Activated CD4-positive, alpha-beta T cell treated with anti-CD3 and anti-CD28 coated beads, Interleukin-2, amount 10 ng/mL, durations not matched to agents 7 days and 5 days (primary cell): ENCODE results near the gene GTF3A. TPM values are rescaled to one million over a fixed set of nuclear protein-coding genes. Genes with fewer than 3 reads are reported as not detected.

Source experiments
- CTCF ChIA-PET: fragments of 350-600 bp; sonication (Branson Sonifier 250); formaldehyde crosslinking; loops from one replicate; lab custom pipeline; 2021; ENCODE audit warnings: antibody characterized with exemption; lab: Charles Lee
- POLR2A ChIA-PET: fragments of 350-600 bp; sonication (Branson Sonifier 250); formaldehyde crosslinking; loops from one replicate; lab custom pipeline; 2021; ENCODE audit warnings: antibody characterized with exemption; lab: Charles Lee
- DNase-seq: peaks from one replicate; pipeline ENCODE4 v3.0.0-alpha.2; 2020
- H3K27ac Mint-ChIP-seq: one replicate; pipeline ENCODE4 v1.8.0; 2021; ENCODE audit warnings: mild to moderate bottlenecking, moderate library complexity, mixed read lengths
- H3K27me3 Mint-ChIP-seq: one replicate; pipeline ENCODE4 v1.8.0; 2021; ENCODE audit warnings: mixed read lengths
- H3K36me3 Mint-ChIP-seq: one replicate; pipeline ENCODE4 v1.8.0; 2021; ENCODE audit warnings: low read depth, mixed read lengths
- H3K4me1 Mint-ChIP-seq: one replicate; pipeline ENCODE4 v1.8.0; 2021; ENCODE audit warnings: mixed read lengths
- H3K4me3 Mint-ChIP-seq: one replicate; pipeline ENCODE4 v1.8.0; 2021; ENCODE audit warnings: mild to moderate bottlenecking, moderate library complexity, mixed read lengths
- H3K9me3 Mint-ChIP-seq: one replicate; pipeline ENCODE4 v1.8.0; 2021; ENCODE audit warnings: mixed read lengths
- total RNA-seq, 2 experiments: library from RNA; stranded (reverse); gene quantifications; one replicate each; pipeline ENCODE4 v1.2.3, GENCODE V29; 2021

The GTF3A gene
- 100 to 1,000 TPM; 173 to 189 TPM for total RNA-seq

DNA sequence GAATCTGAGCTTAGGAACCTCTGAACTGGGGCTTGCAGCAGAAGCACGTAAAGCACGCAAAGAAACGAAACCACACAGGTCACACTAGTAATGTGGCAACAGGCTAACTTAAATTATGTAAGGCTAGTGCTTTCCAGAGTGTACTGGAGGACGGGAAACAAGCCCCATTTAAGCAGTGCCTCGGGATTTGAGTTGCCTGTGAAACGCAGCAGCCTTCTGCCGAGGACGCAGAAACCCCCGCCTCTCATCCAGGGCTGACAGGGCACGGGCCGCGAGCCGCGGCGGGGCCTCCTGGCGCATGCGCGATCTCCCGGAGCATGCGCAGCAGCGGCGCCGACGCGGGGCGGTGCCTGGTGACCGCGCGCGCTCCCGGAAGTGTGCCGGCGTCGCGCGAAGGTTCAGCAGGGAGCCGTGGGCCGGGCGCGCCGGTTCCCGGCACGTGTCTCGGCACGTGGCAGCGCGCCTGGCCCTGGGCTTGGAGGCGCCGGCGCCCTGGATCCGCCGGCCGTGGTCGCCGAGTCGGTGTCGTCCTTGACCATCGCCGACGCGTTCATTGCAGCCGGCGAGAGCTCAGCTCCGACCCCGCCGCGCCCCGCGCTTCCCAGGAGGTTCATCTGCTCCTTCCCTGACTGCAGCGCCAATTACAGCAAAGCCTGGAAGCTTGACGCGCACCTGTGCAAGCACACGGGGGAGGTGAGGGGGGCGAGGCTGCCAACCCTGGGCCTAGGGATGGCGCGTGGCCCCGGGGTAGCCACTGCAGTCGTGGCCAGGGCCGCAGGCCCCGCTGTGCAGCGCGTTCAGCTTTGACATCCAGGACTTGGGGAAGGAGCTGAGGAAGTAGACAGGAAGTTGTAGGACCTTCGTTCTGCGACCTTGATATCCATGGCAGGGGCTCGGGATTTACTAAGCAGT, at the start of gene GTF3A:
Gene GTF3A (plus strand): TSS at position 374 of the 912 bp plus-strand sequence.
- peaks cover 53% of the 10 kb centered on the region for H3K4me1 Mint-ChIP-seq
- ChIA-PET POLR2A (interaction anchor here (0.7 kb wide), 1 partner anchor 66 kb away, joined by 3 read pairs; no protein-coding TSS in a partner anchor), CTCF (interaction anchor here (0.7 to 1.7 kb wide), 5 partner anchors 8 to 439 kb away, joined by 3 to 6 read pairs (median 3); no protein-coding TSS in a partner anchor)
- peak; percentile 85 for DNase-seq
- H3K36me3 Mint-ChIP-seq, result peaks cover 37% of the 10 kb centered on the region
- no peaks in the 10 kb centered on the region for H3K27me3 Mint-ChIP-seq
- peak within 1 kb of the TSS; percentile 97 for H3K27ac Mint-ChIP-seq
- H3K9me3 Mint-ChIP-seq, result no peaks in the 10 kb centered on the region
- peak within 1 kb of the TSS; percentile 87 for H3K4me3 Mint-ChIP-seq

- Mint-ChIP-seq H3K27ac (no peak overlapping the region), H3K27me3 (peaks cover 13% of the 10 kb centered on the region), H3K4me3 (no peak overlapping the region), H3K4me1 (peaks cover 12% of the 10 kb centered on the region), H3K9me3 (no peaks in the 10 kb centered on the region), H3K36me3 (no peaks in the 10 kb centered on the region)
- DNase-seq, result peak; percentile 59
- POLR2A ChIA-PET, result no interaction called here
- CTCF ChIA-PET, result interaction anchor here (1.4 to 4.0 kb wide), 2 partner anchors 12 to 452 kb away, joined by 7 to 14 read pairs; no protein-coding TSS in a partner anchor
Observed at GRCh38 chr13:27374650-27375049, 49.8 kb upstream of the GTF3A start.

GRCh38 chr13:27375686-27376326, 48.6 kb upstream of the GTF3A start:
- Mint-ChIP-seq H3K4me1 (peaks cover 6% of the 10 kb centered on the region), H3K36me3 (no peaks in the 10 kb centered on the region), H3K27ac (no peak overlapping the region), H3K27me3 (peaks cover 13% of the 10 kb centered on the region), H3K9me3 (no peaks in the 10 kb centered on the region), H3K4me3 (no peak overlapping the region)
- DNase-seq, result peak; percentile 58
- ChIA-PET POLR2A (no interaction called here), CTCF (interaction anchor here (0.6 to 4.0 kb wide), 4 partner anchors 10 to 578 kb away, joined by 3 to 14 read pairs (median 4); no protein-coding TSS in a partner anchor)

- no peak overlapping the region for H3K4me3 Mint-ChIP-seq
- CTCF ChIA-PET, result interaction anchor here (1.4 to 1.5 kb wide), 2 partner anchors 9 to 448 kb away, joined by 3 to 5 read pairs; no protein-coding TSS in a partner anchor
- H3K27ac Mint-ChIP-seq, result no peak overlapping the region
- POLR2A ChIA-PET, result no interaction called here
- no peaks in the 10 kb centered on the region for H3K9me3 Mint-ChIP-seq
- no peaks in the 10 kb centered on the region for H3K36me3 Mint-ChIP-seq
- peaks cover 6% of the 10 kb centered on the region for H3K27me3 Mint-ChIP-seq
- DNase-seq, result no peak
- peaks cover 6% of the 10 kb centered on the region for H3K4me1 Mint-ChIP-seq
Observed at GRCh38 chr13:27379126-27379525, 45.3 kb upstream of the GTF3A start.

DNA sequence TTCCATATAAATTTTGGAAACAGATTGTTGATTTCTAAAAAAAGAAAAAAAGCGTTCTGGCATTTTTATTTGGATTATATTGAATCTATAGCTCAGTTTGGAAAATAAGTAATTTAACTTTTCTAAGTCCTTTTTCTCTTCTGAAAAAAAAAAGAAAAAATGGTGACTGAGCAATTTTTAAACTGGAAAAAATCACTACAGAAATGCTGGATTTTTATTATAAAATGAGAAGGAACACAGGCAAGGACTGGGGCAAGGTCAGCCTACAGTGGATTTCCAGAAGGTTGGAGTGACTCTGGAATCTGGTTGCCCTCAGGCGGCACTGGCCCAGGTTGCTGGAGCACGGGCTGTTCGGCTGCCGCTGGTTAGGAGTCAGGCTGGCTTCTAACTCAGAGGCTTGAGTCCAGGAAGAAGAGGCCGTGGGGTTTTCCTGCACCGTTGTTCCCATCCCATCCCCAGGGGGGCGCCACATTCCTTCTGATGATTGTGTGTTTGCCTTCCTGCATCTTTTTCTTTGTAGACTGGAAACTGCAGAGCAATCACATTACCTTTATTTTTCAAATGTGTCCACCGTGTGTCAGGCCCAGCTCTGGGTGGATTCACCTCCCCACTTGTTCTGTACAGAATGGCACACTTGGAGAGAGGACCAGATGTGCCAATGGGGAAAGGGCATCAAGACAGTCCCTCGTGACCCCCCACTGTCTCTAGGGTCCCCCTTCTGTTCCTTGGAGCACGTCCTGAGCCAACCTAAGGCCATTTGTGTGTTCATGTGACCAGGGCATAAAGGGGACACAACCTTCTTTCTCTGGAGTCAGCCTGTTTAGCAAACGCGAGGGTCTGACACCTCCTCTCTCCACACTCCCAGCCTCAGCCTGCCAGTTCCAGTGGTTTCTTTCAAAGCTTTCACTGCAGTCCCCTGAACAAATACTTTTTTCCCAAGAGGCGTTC, 44.5 kb upstream of the GTF3A start:
- Mint-ChIP-seq H3K9me3 (no peaks in the 10 kb centered on the region), H3K4me3 (no peak overlapping the region), H3K27ac (no peak overlapping the region), H3K36me3 (no peaks in the 10 kb centered on the region), H3K4me1 (peaks cover 1% of the 10 kb centered on the region), H3K27me3 (peaks cover 10% of the 10 kb centered on the region)
- DNase-seq, result peak; percentile 64
- CTCF ChIA-PET, result interaction anchor here (1.4 to 1.5 kb wide), 2 partner anchors 10 to 447 kb away, joined by 3 to 5 read pairs; no protein-coding TSS in a partner anchor
- POLR2A ChIA-PET, result no interaction called here

DNA sequence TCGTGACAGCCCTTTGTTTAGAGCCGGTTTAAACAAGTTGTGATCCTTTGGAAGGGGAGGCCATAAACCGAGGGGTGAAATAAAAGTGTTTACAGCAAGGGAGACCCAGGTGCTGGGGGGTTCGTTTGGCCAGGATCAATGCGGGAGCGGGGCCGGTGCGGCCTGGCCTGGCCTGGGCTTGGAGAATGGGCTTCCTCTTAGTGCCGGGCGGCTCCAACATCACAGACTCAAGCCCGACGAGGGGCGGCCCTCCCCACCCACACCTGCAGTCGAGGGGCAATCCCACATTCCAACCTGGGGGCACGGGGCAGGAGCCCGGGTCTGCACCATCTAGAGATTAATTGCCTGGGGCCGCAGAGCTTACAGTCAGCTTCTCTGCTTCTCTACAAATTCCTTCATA, 42.8 kb upstream of the GTF3A start:
- Mint-ChIP-seq H3K9me3 (no peaks in the 10 kb centered on the region), H3K27me3 (peaks cover 13% of the 10 kb centered on the region), H3K4me1 (no peaks in the 10 kb centered on the region), H3K36me3 (no peaks in the 10 kb centered on the region), H3K4me3 (no peak overlapping the region), H3K27ac (no peak overlapping the region)
- CTCF ChIA-PET, result no interaction called here
- POLR2A ChIA-PET, result interaction anchor here (0.5 kb wide), 1 partner anchor 75 kb away, joined by 4 read pairs; no protein-coding TSS in a partner anchor
- no peak for DNase-seq

DNA sequence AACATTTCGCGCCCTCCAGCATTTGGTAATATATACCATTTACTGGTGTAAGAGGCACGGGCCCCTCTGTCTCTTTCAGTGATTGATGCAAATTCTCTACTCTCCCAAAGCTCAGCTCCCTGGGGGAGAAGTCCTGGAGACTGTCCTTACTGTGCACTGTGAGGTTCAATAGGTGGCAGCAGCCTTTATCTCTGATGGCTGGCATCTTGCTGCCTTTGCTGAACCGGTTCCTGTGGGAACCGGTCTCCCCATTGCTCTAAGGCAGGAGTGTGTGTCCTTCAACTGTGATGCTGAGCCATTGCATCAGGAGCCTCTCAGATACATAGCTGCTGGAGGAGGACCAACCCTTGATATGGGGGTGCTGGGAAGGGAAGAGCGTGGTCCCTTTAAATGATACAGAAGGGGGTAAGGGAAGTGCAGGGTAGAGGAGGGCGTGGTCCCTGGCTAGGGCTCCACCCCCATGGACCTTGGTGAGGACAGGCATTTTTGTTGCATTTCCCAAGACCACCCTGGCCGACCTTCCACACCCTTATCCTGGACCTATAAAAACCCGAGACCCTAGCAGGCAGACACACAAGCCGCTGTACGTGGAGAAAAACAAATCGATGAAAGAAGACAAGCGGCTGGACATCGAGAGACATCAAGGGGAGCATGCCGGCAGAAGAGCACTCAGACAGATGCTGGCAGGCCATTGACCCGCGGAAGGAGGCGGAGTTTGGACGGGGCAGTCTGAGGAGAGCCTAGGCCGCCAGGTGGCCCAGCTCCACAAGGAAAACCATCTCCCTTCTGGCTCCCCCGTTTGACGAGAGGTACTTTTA, 41.1 kb upstream of the GTF3A start:
- CTCF ChIA-PET, result no interaction called here
- Mint-ChIP-seq H3K27me3 (peaks cover 10% of the 10 kb centered on the region), H3K4me3 (no peak overlapping the region), H3K4me1 (no peaks in the 10 kb centered on the region), H3K36me3 (no peaks in the 10 kb centered on the region), H3K9me3 (no peaks in the 10 kb centered on the region), H3K27ac (no peak overlapping the region)
- no peak for DNase-seq
- POLR2A ChIA-PET, result no interaction called here

GRCh38 chr13:27384285-27384684, 40.1 kb upstream of the GTF3A start:
- CTCF ChIA-PET, result no interaction called here

GRCh38 chr13:27388241-27388640, 36.2 kb upstream of the GTF3A start:
- H3K4me1 Mint-ChIP-seq, result no peaks in the 10 kb centered on the region

More at GRCh38 chr13:27384285-27384684, 40.1 kb upstream of the GTF3A start:
- Mint-ChIP-seq H3K9me3 (no peaks in the 10 kb centered on the region), H3K36me3 (no peaks in the 10 kb centered on the region), H3K27ac (no peak overlapping the region), H3K4me3 (no peak overlapping the region), H3K4me1 (no peaks in the 10 kb centered on the region), H3K27me3 (peaks cover 10% of the 10 kb centered on the region)
- POLR2A ChIA-PET, result no interaction called here
- no peak for DNase-seq

GRCh38 chr13:27389891-27390290, 34.5 kb upstream of the GTF3A start:
- Mint-ChIP-seq H3K27ac (no peak overlapping the region), H3K9me3 (no peaks in the 10 kb centered on the region), H3K4me3 (no peak overlapping the region), H3K36me3 (no peaks in the 10 kb centered on the region), H3K4me1 (no peaks in the 10 kb centered on the region), H3K27me3 (peaks cover 5% of the 10 kb centered on the region)
- ChIA-PET CTCF (no interaction called here), POLR2A (no interaction called here)
- DNase-seq, result no peak

More at GRCh38 chr13:27388241-27388640, 36.2 kb upstream of the GTF3A start:
- H3K27ac Mint-ChIP-seq, result no peak overlapping the region
- no peaks in the 10 kb centered on the region for H3K36me3 Mint-ChIP-seq
- no peak for DNase-seq
- ChIA-PET POLR2A (no interaction called here), CTCF (interaction anchor here (0.6 to 1.3 kb wide), 2 partner anchors 12 to 439 kb away, joined by 3 to 4 read pairs; no protein-coding TSS in a partner anchor)
- H3K4me3 Mint-ChIP-seq, result no peak overlapping the region
- peaks cover 10% of the 10 kb centered on the region for H3K27me3 Mint-ChIP-seq
- H3K9me3 Mint-ChIP-seq, result no peaks in the 10 kb centered on the region

DNA sequence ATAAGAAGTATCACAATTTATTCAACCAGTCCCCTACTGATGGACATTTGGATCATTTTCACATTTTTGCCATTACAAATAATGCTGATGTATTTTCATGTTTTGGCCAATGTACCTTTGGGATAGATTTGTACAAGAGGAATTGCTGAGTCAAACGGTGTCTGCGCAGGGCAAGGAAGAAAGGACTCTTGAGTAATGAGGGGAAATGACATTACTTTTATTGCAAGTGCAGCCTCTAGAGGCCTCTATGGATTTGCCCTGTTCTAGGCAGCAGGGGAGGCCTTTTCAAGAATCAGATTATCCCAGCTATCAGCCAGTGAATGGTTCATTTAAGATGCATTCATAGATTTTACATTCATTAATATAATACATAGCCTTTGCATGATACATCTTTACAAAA, 32.9 kb upstream of the GTF3A start:
- no peaks in the 10 kb centered on the region for H3K9me3 Mint-ChIP-seq
- ChIA-PET CTCF (interaction anchor here (0.7 kb wide), 1 partner anchor 262 kb away, joined by 3 read pairs; no protein-coding TSS in a partner anchor), POLR2A (no interaction called here)
- no peaks in the 10 kb centered on the region for H3K4me1 Mint-ChIP-seq
- DNase-seq, result no peak
- no peak overlapping the region for H3K27ac Mint-ChIP-seq
- H3K4me3 Mint-ChIP-seq, result no peak overlapping the region
- peaks cover 2% of the 10 kb centered on the region for H3K27me3 Mint-ChIP-seq
- H3K36me3 Mint-ChIP-seq, result no peaks in the 10 kb centered on the region
